CD14-positive monocyte (primary cell): ENCODE results near the gene PHC1. TPM values are rescaled to one million over a fixed set of nuclear protein-coding genes. Genes with fewer than 3 reads are reported as not detected.

Experiments used
- DNase-seq, 3 donors: peaks; one replicate each; pipeline ENCODE4 v3.0.0-alpha.2; 2011 to 2022
- H2AFZ ChIP-seq: 2 replicates; pipeline ENCODE4 v1.6.0; 2012; ENCODE audit warnings: mild to moderate bottlenecking, low read depth, low read length, inconsistent platforms; ENCODE audit not compliant: insufficient read depth, poor library complexity, severe bottlenecking
- H3K27ac ChIP-seq, 2 donors: 1 replicate in 1 of 2; 2 replicates in 1 of 2; pipeline ENCODE4 v1.5.1; 2012 to 2013; ENCODE audit warnings: low read length in 2 of 2, control low read depth in 1 of 2, inconsistent platforms in 1 of 2, low read depth in 1 of 2, mild to moderate bottlenecking in 1 of 2
- H3K27me3 ChIP-seq, 2 donors: one replicate each; pipeline versions ENCODE4 v1.6.0 to v1.6.1; 2011 to 2013; ENCODE audit warnings: low read length in 2 of 2; ENCODE audit not compliant: control insufficient read depth in 2 of 2, insufficient read depth in 2 of 2
- H3K36me3 ChIP-seq, 2 donors: replicated peaks in 1 of 2; 1 replicate in 1 of 2; 2 replicates in 1 of 2; pipeline versions ENCODE4 v1.5.1 to v1.6.1; 2012 to 2013; ENCODE audit warnings: low read length in 2 of 2, control low read depth in 1 of 2, inconsistent platforms in 1 of 2, mild to moderate bottlenecking in 1 of 2; ENCODE audit not compliant: insufficient read depth in 2 of 2, control insufficient read depth in 1 of 2
- H3K4me1 ChIP-seq, 2 donors: 1 replicate in 1 of 2; 2 replicates in 1 of 2; pipeline versions ENCODE4 v1.5.1 to v1.6.1; 2012 to 2013; ENCODE audit warnings: low read length in 2 of 2, control low read depth in 1 of 2, inconsistent platforms in 1 of 2, mild to moderate bottlenecking in 1 of 2, moderate library complexity in 1 of 2; ENCODE audit not compliant: insufficient read depth in 2 of 2, control insufficient read depth in 1 of 2
- H3K4me2 ChIP-seq: replicated peaks from 2 replicates; pipeline ENCODE3; 2012; ENCODE audit warnings: low read length, moderate library complexity, mild to moderate bottlenecking; ENCODE audit not compliant: poor library complexity, severe bottlenecking; ENCODE audit errors: extremely low read depth
- H3K4me3 ChIP-seq, 3 experiments: fragments of 200-600 bp in 1 of 3; sonication (generic) in 1 of 3; replicated peaks in 1 of 3; 1 replicate in 2 of 3; 2 replicates in 1 of 3; pipeline ENCODE4 v1.5.1; 2011 to 2013; ENCODE audit warnings: low read length in 3 of 3, mild to moderate bottlenecking in 3 of 3, control low read depth in 2 of 3, low read depth in 2 of 3, inconsistent platforms in 1 of 3, moderate library complexity in 1 of 3
- H3K79me2 ChIP-seq: 2 replicates; pipeline ENCODE4 v1.6.0; 2012; ENCODE audit warnings: mild to moderate bottlenecking, control low read depth, inconsistent platforms, low read length, moderate library complexity; ENCODE audit not compliant: insufficient read depth
- H3K9ac ChIP-seq: 2 replicates; pipeline ENCODE4 v1.6.0; 2017; ENCODE audit warnings: low read length, mild to moderate bottlenecking; ENCODE audit not compliant: insufficient read depth, poor library complexity, severe bottlenecking
- H3K9me3 ChIP-seq, 2 donors: replicated peaks in 1 of 2; 1 replicate in 1 of 2; 2 replicates in 1 of 2; pipeline versions ENCODE4 v1.5.1 to v1.6.1; 2012 to 2013; ENCODE audit warnings: low read length in 2 of 2, control low read depth in 1 of 2; ENCODE audit not compliant: control insufficient read depth in 1 of 2, insufficient read depth in 1 of 2
- H4K20me1 ChIP-seq: 2 replicates; pipeline ENCODE4 v1.6.0; 2012; ENCODE audit warnings: mild to moderate bottlenecking, low read length, control low read depth, moderate library complexity; ENCODE audit not compliant: insufficient read depth
- H3K27ac Mint-ChIP-seq, 7 donors: one replicate each; pipeline ENCODE4 v1.8.0; 2020; ENCODE audit warnings: mild to moderate bottlenecking in 7 of 7, mixed read lengths in 7 of 7, moderate library complexity in 6 of 7, inconsistent platforms in 2 of 7
- H3K27me3 Mint-ChIP-seq, 3 donors: one replicate each; pipeline ENCODE4 v1.8.0; 2021 to 2022; ENCODE audit warnings: low read depth in 3 of 3, mild to moderate bottlenecking in 3 of 3, mixed read lengths in 3 of 3, moderate library complexity in 3 of 3, inconsistent platforms in 1 of 3
- H3K36me3 Mint-ChIP-seq, 2 donors: one replicate each; pipeline ENCODE4 v1.8.0; 2020; ENCODE audit warnings: mixed read lengths in 2 of 2, inconsistent platforms in 1 of 2, mild to moderate bottlenecking in 1 of 2
- H3K4me1 Mint-ChIP-seq: one replicate; pipeline ENCODE4 v1.8.0; 2020; ENCODE audit warnings: mild to moderate bottlenecking, mixed read lengths
- H3K4me3 Mint-ChIP-seq, 2 donors: one replicate each; pipeline ENCODE4 v1.8.0; 2020; ENCODE audit warnings: mild to moderate bottlenecking in 2 of 2, mixed read lengths in 2 of 2, moderate library complexity in 1 of 2
- H3K9me3 Mint-ChIP-seq, 7 donors: one replicate each; pipeline ENCODE4 v1.8.0; 2020 to 2022; ENCODE audit warnings: mixed read lengths in 7 of 7, mild to moderate bottlenecking in 6 of 7, moderate library complexity in 6 of 7, inconsistent platforms in 2 of 7
- CTCF ChIP-seq: fragments of 200-600 bp; IDR thresholded peaks from one replicate; pipeline ENCODE4 v1.8.0; 2022; ENCODE audit warnings: antibody characterized with exemption, mild to moderate bottlenecking
- WGBS: methylation state at CpG from one replicate; pipeline ENCODE4 v1.1.5; 2013; ENCODE audit warnings: missing lambda C conversion rate; ENCODE audit not compliant: insufficient coverage; 5-methylcytosine and 5-hydroxymethylcytosine counted together
- intact Hi-C, 2 donors: fragments of 100-400 bp; cut with micrococcal nuclease; formaldehyde crosslinking; loops; one replicate each; pipeline versions ENCODE4 v1.15.0 to v1.15.1; 2023
- polyA plus RNA-seq, 3 donors: library from polyadenylated mRNA; depleted of rRNA in 1 of 3; unstranded in 2 of 3; stranded (reverse) in 1 of 3; fragments of 300-500 nt in 2 of 3; fragments of >200 nt in 1 of 3; fragmentation: Illumina TruSeq in 2 of 3; gene quantifications; 1 replicate in 2 of 3; 2 replicates in 1 of 3; pipeline ENCODE4 v1.2.3, GENCODE V29; 2012 to 2021

The PHC1 gene
- polyA plus RNA-seq, 3 donors = 0.58 to 19.3 (median 1.4) TPM

DNA sequence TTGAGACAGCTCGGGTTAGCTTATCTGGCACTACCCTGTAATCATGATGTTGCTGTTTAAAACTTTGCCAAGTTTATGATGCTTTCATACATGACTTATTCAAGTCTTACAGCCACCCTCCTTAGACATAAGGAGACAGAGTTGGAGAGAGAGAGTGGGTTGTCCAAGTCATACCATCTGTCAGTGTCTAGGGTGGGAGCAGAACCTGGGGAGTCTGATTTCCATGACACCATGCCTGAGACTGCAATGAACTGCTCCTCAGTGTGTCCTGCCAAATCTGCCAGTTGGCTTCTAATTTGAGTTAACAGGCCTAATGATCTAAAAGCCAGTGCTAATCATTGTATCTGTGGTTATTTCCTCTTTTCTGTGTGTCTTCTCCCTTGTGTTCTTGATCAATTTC, 43.7 kb upstream of the PHC1 start:
- Histone ChIP-seq H3K27me3 (no peaks in the 10 kb centered on the region), H3K9ac (no peak overlapping the region), H4K20me1 (no peaks in the 10 kb centered on the region), H3K36me3 (no peaks in the 10 kb centered on the region), H3K4me2 (no peak overlapping the region), H3K27ac (no peak overlapping the region), H3K9me3 (no peaks in the 10 kb centered on the region), H2AFZ (no peak overlapping the region), H3K79me2 (no peaks in the 10 kb centered on the region), H3K4me1 (no peaks in the 10 kb centered on the region), H3K4me3 (no peak overlapping the region)
- H3K9me3 Mint-ChIP-seq = no peaks in the 10 kb centered on the region
- no peaks in the 10 kb centered on the region for H3K4me1 Mint-ChIP-seq
- H3K27ac Mint-ChIP-seq = peak overlapping the region in 1 of 7 donors; percentile 44
- TF ChIP-seq CTCF = no peak
- no peak overlapping the region for H3K4me3 Mint-ChIP-seq
- no peaks in the 10 kb centered on the region for H3K36me3 Mint-ChIP-seq
- 100% methylated on average over 1 of the region's 1 CpG for WGBS
- DNase-seq = no peak
- H3K27me3 Mint-ChIP-seq = peaks cover 0 to 3% (median 0%) of the 10 kb centered on the region in 3 donors
- intact Hi-C loops = no loop called here

DNA sequence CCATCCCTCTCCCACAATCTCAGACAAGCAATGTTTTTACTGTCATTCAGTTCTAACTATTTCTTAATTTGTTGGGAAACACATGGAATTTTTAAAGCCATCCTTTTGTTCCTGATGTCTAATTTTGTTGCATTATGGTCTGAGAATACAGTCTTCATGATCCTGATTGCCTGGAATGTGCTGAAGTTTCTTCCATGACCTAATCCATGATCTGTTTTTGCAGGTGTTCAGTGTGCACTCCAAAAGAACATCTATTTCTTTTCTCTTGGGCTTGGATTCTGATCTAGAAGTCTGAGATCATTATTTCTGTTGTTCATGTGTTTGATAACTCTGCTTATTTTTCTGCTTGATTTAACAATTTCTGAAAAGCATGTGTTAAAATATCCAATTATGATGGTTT, 43.2 kb upstream of the PHC1 start:
- Histone ChIP-seq H3K9ac (no peak overlapping the region), H3K4me1 (no peaks in the 10 kb centered on the region), H2AFZ (no peak overlapping the region), H3K36me3 (no peaks in the 10 kb centered on the region), H3K27ac (no peak overlapping the region), H3K4me2 (no peak overlapping the region), H3K79me2 (no peaks in the 10 kb centered on the region), H3K4me3 (no peak overlapping the region), H3K27me3 (no peaks in the 10 kb centered on the region), H3K9me3 (no peaks in the 10 kb centered on the region), H4K20me1 (no peaks in the 10 kb centered on the region)
- Mint-ChIP-seq H3K4me1 (no peaks in the 10 kb centered on the region), H3K27me3 (peaks cover 0 to 3% (median 0%) of the 10 kb centered on the region in 3 donors), H3K27ac (no peak overlapping the region), H3K36me3 (no peaks in the 10 kb centered on the region), H3K4me3 (no peak overlapping the region), H3K9me3 (no peaks in the 10 kb centered on the region)
- intact Hi-C loops = no loop called here
- no peak for DNase-seq
- no peak for TF ChIP-seq CTCF
